ENCODE results near the gene PIGL.

Gene PIGL

GRCh38 chr17:16322636-16323035 is 105.6 kb downstream of the PIGL start:
- DNase-seq: no peak
- Histone ChIP-seq H3K79me2 (ENCODE audit: low read length) (no peaks in the 10 kb centered on the region), H3K4me3 (ENCODE audit: low read length) (no peak overlapping the region), H3F3A (ENCODE audit: insufficient read depth, low read length) (no peaks in the 10 kb centered on the region), H3K27ac (ENCODE audit: low read length) (no peak overlapping the region), H3K4me2 (ENCODE audit: low read depth, low read length) (no peak overlapping the region), H2AFZ (ENCODE audit: low read length) (no peak overlapping the region), H3K4me1 (ENCODE audit: low read length) (no peaks in the 10 kb centered on the region), H3K36me3 (replicated peaks; ENCODE audit: insufficient read depth, low read length) (no peaks in the 10 kb centered on the region), H3K9me2 (replicated peaks; ENCODE audit: insufficient read depth, low read length) (no peaks in the 10 kb centered on the region), H4K20me1 (ENCODE audit: insufficient read depth, low read length) (no peaks in the 10 kb centered on the region), H3K27me3 (replicated peaks; ENCODE audit: insufficient read depth, low read length) (no peaks in the 10 kb centered on the region), H3K9ac (ENCODE audit: low read length) (no peak overlapping the region), H3K9me3 (replicated peaks; ENCODE audit: insufficient read depth, low read length) (no peaks in the 10 kb centered on the region)
- TF ChIP-seq EZH2phosphoT487 (IDR thresholded peaks at IDR 0.05; ENCODE audit: low read length) (no peak), EZH2 (optimal IDR thresholded peaks at IDR 0.05; ENCODE audit: low read depth, low read length) (no peak), CTCF (IDR thresholded peaks at IDR 0.05; ENCODE audit: low read length) (no peak)

GRCh38 chr17:16325964-16326363 is 109.0 kb downstream of the PIGL start:
- Histone ChIP-seq H3K9me3 (replicated peaks; ENCODE audit: insufficient read depth, low read length) (no peaks in the 10 kb centered on the region), H3K9me2 (replicated peaks; ENCODE audit: insufficient read depth, low read length) (no peaks in the 10 kb centered on the region), H3K36me3 (replicated peaks; ENCODE audit: insufficient read depth, low read length) (no peaks in the 10 kb centered on the region), H2AFZ (ENCODE audit: low read length) (no peak overlapping the region), H3F3A (ENCODE audit: insufficient read depth, low read length) (no peaks in the 10 kb centered on the region), H4K20me1 (ENCODE audit: insufficient read depth, low read length) (no peaks in the 10 kb centered on the region), H3K27me3 (replicated peaks; ENCODE audit: insufficient read depth, low read length) (no peaks in the 10 kb centered on the region), H3K4me1 (ENCODE audit: low read length) (no peaks in the 10 kb centered on the region), H3K79me2 (ENCODE audit: low read length) (no peaks in the 10 kb centered on the region), H3K4me2 (ENCODE audit: low read depth, low read length) (no peak overlapping the region), H3K4me3 (ENCODE audit: low read length) (no peak overlapping the region), H3K9ac (ENCODE audit: low read length) (no peak overlapping the region), H3K27ac (ENCODE audit: low read length) (no peak overlapping the region)
- TF ChIP-seq EZH2phosphoT487 (IDR thresholded peaks at IDR 0.05; ENCODE audit: low read length) (no peak), CTCF (IDR thresholded peaks at IDR 0.05; ENCODE audit: low read length) (no peak), EZH2 (optimal IDR thresholded peaks at IDR 0.05; ENCODE audit: low read depth, low read length) (no peak)
- DNase-seq: no peak

GRCh38 chr17:16327018-16327417 is 110.0 kb downstream of the PIGL start:
- Histone ChIP-seq H3K4me1 (ENCODE audit: low read length) (no peaks in the 10 kb centered on the region), H3K9me2 (replicated peaks; ENCODE audit: insufficient read depth, low read length) (no peaks in the 10 kb centered on the region), H3K4me2 (ENCODE audit: low read depth, low read length) (no peak overlapping the region), H3K36me3 (replicated peaks; ENCODE audit: insufficient read depth, low read length) (no peaks in the 10 kb centered on the region), H3K27ac (ENCODE audit: low read length) (no peak overlapping the region), H3F3A (ENCODE audit: insufficient read depth, low read length) (no peaks in the 10 kb centered on the region), H2AFZ (ENCODE audit: low read length) (no peak overlapping the region), H3K9ac (ENCODE audit: low read length) (no peak overlapping the region), H3K79me2 (ENCODE audit: low read length) (no peaks in the 10 kb centered on the region), H3K9me3 (replicated peaks; ENCODE audit: insufficient read depth, low read length) (no peaks in the 10 kb centered on the region), H3K27me3 (replicated peaks; ENCODE audit: insufficient read depth, low read length) (no peaks in the 10 kb centered on the region), H4K20me1 (ENCODE audit: insufficient read depth, low read length) (no peaks in the 10 kb centered on the region), H3K4me3 (ENCODE audit: low read length) (no peak overlapping the region)
- no peak for DNase-seq
- TF ChIP-seq CTCF (IDR thresholded peaks at IDR 0.05; ENCODE audit: low read length) (no peak), EZH2phosphoT487 (IDR thresholded peaks at IDR 0.05; ENCODE audit: low read length) (no peak), EZH2 (optimal IDR thresholded peaks at IDR 0.05; ENCODE audit: low read depth, low read length) (no peak)

Data from MM.1S (cell line).